Kidney epithelial cell (primary cell): ENCODE measurements around the gene LHX4. TPM values are rescaled to one million over a fixed set of nuclear protein-coding genes. Genes with fewer than 3 reads are reported as not detected.

Experiments
- DNase-seq: peaks from one replicate; pipeline ENCODE4 v3.0.0-alpha.2; 2010; ENCODE audit warnings: low read depth
- H3K27me3 ChIP-seq: 2 replicates; pipeline ENCODE4 v1.6.0; 2011; ENCODE audit warnings: low read length; ENCODE audit not compliant: control insufficient read depth, insufficient read depth
- H3K36me3 ChIP-seq: 2 replicates; pipeline ENCODE4 v1.5.1; 2011; ENCODE audit warnings: low read length; ENCODE audit not compliant: control insufficient read depth, insufficient read depth
- H3K4me3 ChIP-seq: 2 replicates; pipeline ENCODE4 v1.5.1; 2011; ENCODE audit warnings: low read depth, mild to moderate bottlenecking, control low read depth, low read length
- total RNA-seq: library from RNA; depleted of rRNA; stranded (reverse); fragments of >200 nt; gene quantifications from 2 replicates; pipeline ENCODE4 v1.2.3, GENCODE V29; 2015
- TF ChIP-seq, protein P1 (sequence below): IDR thresholded peaks from 2 replicates; pipeline ENCODE4 v1.5.1; 2011; ENCODE audit warnings: mild to moderate bottlenecking, moderate library complexity, low read length, control low read depth, inconsistent platforms; ENCODE audit not compliant: insufficient read depth, poor library complexity, severe bottlenecking

The LHX4 gene
- total RNA-seq, 1 donor from 2014 or later: not detected

DNA sequence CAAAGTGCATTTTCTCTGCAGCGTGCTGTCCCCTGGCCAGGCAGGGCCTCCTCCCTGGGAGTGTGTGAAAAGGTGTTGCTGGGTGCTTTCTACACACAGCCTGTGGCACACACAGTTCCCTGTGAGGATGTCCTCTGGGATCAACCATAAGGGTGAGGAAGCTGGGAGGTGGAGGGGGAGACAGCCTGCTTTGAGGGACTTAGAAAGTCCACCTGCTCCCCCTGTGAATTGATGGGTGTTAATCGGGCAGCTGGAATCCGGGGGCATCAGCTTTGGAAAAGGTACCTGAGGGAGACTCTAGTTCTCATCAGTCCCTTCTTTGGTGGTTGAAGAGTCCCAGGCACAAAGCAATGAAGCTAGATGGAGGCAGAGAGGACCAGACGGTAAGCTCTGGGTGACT is 35.8 kb downstream of the LHX4 start:
- Histone ChIP-seq H3K4me3 (no peak overlapping the region), H3K36me3 (no peaks in the 10 kb centered on the region), H3K27me3 (peaks cover 2% of the 10 kb centered on the region)
- no peak for DNase-seq
- TF ChIP-seq, protein P1, sequence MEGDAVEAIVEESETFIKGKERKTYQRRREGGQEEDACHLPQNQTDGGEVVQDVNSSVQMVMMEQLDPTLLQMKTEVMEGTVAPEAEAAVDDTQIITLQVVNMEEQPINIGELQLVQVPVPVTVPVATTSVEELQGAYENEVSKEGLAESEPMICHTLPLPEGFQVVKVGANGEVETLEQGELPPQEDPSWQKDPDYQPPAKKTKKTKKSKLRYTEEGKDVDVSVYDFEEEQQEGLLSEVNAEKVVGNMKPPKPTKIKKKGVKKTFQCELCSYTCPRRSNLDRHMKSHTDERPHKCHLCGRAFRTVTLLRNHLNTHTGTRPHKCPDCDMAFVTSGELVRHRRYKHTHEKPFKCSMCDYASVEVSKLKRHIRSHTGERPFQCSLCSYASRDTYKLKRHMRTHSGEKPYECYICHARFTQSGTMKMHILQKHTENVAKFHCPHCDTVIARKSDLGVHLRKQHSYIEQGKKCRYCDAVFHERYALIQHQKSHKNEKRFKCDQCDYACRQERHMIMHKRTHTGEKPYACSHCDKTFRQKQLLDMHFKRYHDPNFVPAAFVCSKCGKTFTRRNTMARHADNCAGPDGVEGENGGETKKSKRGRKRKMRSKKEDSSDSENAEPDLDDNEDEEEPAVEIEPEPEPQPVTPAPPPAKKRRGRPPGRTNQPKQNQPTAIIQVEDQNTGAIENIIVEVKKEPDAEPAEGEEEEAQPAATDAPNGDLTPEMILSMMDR: no peak

DNA sequence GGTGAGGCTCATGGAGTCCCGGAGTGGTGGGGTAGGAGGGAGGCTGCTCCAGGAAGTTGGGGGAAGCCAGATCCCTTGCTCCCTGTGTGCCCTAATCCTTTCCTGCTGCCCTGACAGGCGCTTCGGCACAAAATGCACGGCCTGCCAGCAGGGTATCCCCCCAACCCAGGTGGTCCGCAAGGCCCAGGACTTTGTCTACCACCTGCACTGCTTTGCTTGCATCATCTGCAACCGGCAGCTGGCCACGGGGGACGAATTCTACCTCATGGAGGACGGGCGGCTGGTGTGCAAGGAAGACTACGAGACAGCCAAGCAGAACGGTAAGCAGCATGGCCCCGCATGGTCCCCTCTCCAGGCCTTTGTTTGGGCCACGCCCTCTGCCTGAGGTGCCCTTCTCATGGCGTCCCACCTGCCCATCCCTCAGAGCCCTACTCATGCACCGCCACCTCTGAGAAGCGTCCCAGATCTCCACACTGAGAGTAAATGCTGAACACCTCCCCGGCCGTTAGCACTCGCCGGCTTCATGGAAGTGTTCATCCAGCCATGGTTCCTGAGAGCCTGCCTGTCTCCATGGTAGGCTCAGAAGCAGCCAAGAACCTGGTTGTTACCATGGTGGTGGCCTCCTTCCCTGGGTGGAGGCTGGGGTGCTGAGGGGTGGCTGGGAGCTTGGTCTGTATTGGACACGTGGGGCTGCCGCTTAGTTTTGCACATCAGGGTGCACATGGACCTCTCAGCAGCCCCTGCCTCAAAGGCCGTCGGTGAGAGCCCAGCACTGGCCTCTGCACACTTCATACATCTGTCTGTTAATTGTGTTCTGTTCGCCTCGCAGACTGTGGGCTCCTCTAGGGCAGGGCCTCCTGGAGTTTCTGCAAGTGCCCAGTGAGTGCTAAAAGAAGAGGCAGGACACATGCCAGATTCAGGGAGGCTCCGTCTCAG is 36.5 kb downstream of the LHX4 start:
- TF ChIP-seq, protein P1: no peak
- Histone ChIP-seq H3K27me3 (peaks cover 2% of the 10 kb centered on the region), H3K36me3 (no peaks in the 10 kb centered on the region), H3K4me3 (no peak overlapping the region)
- no peak for DNase-seq

DNA sequence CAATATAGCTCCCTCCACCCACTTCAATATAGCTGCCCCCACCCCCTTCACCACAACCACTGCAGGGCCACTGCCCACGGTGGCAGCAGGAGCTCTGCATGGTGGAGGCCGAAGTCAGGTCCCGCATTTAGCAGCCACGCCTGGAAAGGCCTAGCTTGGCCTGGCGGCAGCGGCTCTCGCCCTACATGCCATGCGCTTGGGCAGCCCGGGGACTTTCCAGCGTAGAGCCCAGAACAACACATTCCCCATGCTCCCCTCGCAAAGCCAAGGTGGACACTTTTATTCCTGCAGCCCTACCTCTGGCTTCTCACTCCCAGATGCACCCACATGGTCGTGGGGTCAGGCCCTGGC is 37.1 kb downstream of the LHX4 start:
- H3K36me3 ChIP-seq: no peaks in the 10 kb centered on the region
- no peak for DNase-seq
- TF ChIP-seq, protein P1: no peak
- H3K4me3 ChIP-seq: no peak overlapping the region
- peaks cover 2% of the 10 kb centered on the region for H3K27me3 ChIP-seq

DNA sequence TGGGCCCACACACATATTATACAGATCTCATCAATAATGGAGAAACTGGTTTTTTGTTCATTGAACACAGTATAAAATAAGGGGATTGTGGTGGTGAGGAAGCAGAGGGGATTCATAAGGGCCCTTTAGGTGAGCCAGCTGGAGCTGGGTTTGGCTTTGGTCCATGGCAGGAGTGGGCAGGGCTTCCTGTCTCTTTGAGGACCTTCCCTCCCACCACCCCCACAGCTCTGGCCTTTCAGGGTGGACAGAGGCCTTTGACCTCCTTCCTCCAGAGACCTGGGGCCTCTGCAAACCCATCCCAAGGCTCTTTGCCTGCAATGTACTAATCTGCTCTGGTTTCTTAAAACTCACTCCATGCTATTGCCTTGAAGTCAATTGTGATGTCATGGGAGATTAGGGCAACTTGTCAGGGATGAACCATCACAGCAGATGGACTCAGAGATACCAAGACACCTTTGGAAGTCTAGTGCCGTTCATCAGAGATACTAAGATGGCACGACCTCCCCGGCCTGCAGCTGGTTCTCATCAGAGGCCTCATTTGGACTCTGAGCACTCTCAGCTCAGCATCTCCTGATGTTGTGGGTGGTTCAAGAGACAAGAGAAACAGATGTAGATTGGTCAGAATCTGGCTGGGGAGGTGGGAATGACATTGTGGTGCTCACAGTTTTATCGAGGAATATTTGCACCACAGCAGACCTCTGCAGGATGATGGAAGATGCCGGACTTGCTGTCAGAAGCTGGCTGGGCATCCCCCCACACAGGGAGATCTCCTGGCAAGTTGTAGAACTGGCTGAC is 37.9 kb downstream of the LHX4 start:
- DNase-seq: no peak

DNA sequence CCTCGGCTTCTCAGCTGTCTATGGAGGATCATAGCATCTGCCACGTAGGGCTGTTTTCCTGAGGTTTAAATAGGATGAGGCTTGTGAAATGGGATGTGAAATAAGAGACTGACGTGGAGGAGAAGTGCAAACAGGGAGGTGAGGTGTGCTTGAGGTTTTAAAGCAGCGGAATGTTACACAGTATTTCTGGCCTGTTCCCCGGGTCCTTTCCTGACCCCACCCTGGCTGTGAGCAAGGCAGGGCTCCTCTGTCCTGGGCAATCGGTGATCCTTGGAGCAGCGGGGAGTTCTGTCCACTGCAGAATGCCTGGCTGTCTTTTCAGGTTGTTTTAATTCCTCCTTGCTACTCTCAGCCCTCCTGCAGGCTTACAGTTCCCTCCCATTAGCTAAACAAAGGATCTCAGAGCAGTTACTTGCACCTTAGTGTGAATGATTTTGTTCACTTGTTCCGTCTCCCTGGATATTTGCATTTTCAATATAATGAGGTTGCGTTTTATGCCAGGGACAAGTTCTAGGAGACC is 38.6 kb downstream of the LHX4 start:
- DNase-seq: no peak
- H3K27me3 ChIP-seq: no peaks in the 10 kb centered on the region
- H3K4me3 ChIP-seq: no peak overlapping the region
- no peaks in the 10 kb centered on the region for H3K36me3 ChIP-seq
- TF ChIP-seq, protein P1: no peak

More for the DNA sequence above, 37.9 kb downstream of the LHX4 start:
- TF ChIP-seq, protein P1: no peak
- H3K4me3 ChIP-seq: no peak overlapping the region
- peaks cover 2% of the 10 kb centered on the region for H3K27me3 ChIP-seq
- no peaks in the 10 kb centered on the region for H3K36me3 ChIP-seq
